GM06990 (cell line): ENCODE data around the gene AKT3.
"Not testable (repeated sequence)": the region's sequence is repeated elsewhere in the genome, so short reads cannot be mapped to it uniquely, and the experiment has no call there.

Experiments
- DNase-seq: peaks from one replicate; pipeline ENCODE4 v3.0.0-alpha.2; 2011; ENCODE audit not compliant: insufficient read length; ENCODE audit errors: extremely low read depth
- H3K27me3 ChIP-seq: replicated peaks from 2 replicates; pipeline ENCODE4 v1.6.0; 2011; ENCODE audit warnings: low read length; ENCODE audit not compliant: control insufficient read depth, insufficient read depth
- H3K36me3 ChIP-seq: 2 replicates; pipeline ENCODE4 v1.5.1; 2011; ENCODE audit warnings: low read length; ENCODE audit not compliant: control insufficient read depth, insufficient read depth
- H3K4me3 ChIP-seq: replicated peaks from 2 replicates; pipeline ENCODE4 v1.5.1; 2011; ENCODE audit warnings: low read depth, mild to moderate bottlenecking, control low read depth, low read length
- CTCF ChIP-seq: IDR thresholded peaks from 2 replicates; pipeline ENCODE4 v1.5.1; 2011; ENCODE audit warnings: low read length, control low read depth, mild to moderate bottlenecking, inconsistent platforms; ENCODE audit not compliant: insufficient read depth, poor library complexity, severe bottlenecking

Gene AKT3

DNA sequence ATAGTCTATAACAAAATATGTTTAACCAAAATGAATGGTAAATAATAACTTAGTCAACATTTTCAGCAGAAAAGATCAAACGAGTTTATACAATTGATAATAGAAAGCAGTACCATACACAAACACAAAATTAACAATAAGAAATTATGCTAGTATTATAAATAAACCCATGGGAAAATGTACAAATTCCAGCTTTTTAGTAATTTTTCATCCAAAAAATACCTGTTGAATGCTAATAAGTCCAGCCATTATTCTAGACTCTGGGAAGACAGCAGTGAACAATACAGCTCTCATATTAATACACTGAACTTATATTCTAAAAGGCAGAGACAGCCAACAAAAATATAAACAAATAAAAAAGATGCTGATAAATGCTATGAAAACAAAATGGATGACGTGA is 66.3 kb downstream of the AKT3 start:
- Histone ChIP-seq H3K36me3 (no peaks in the 10 kb centered on the region), H3K27me3 (no peaks in the 10 kb centered on the region), H3K4me3 (no peak overlapping the region)
- DNase-seq = no peak
- no peak for TF ChIP-seq CTCF

GRCh38 chr1:243772361-243773050 is 77.5 kb downstream of the AKT3 start:
- DNase-seq, H3K4me3 ChIP-seq, H3K36me3 ChIP-seq, H3K27me3 ChIP-seq: not testable (repeated sequence)

GRCh38 chr1:243770860-243771259 is 79.2 kb downstream of the AKT3 start:
- Histone ChIP-seq H3K27me3 (no peaks in the 10 kb centered on the region), H3K36me3 (no peaks in the 10 kb centered on the region), H3K4me3 (no peak overlapping the region)
- no peak for DNase-seq
- TF ChIP-seq CTCF = no peak

GRCh38 chr1:243765676-243766075 is 84.4 kb downstream of the AKT3 start:
- TF ChIP-seq CTCF = no peak
- H3K36me3 ChIP-seq = no peaks in the 10 kb centered on the region
- DNase-seq = no peak

DNA sequence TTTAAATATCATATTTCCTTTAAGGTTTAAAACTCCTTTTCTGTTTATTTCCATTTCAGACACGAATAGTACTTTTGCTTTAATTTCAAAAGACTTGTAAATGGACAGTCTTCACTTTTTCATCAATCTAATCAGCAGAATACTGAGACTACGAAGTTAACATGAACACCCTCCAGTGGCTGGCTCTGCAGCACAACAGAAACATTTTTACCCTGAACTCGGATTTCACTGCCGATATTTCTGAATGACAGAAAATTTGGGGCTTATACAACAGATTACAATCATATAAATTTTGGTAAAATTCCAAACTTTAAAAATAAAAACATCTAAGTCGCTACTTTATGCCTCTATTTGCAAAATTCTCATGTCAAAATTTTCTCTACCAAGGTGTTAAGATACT is 86.2 kb downstream of the AKT3 start:
- no peaks in the 10 kb centered on the region for H3K36me3 ChIP-seq
- DNase-seq = no peak
- no peak overlapping the region for H3K4me3 ChIP-seq
- H3K27me3 ChIP-seq = no peaks in the 10 kb centered on the region
- no peak for TF ChIP-seq CTCF

More at GRCh38 chr1:243765676-243766075, 84.4 kb downstream of the AKT3 start:
- Histone ChIP-seq H3K4me3 (no peak overlapping the region), H3K27me3 (no peaks in the 10 kb centered on the region)

DNA sequence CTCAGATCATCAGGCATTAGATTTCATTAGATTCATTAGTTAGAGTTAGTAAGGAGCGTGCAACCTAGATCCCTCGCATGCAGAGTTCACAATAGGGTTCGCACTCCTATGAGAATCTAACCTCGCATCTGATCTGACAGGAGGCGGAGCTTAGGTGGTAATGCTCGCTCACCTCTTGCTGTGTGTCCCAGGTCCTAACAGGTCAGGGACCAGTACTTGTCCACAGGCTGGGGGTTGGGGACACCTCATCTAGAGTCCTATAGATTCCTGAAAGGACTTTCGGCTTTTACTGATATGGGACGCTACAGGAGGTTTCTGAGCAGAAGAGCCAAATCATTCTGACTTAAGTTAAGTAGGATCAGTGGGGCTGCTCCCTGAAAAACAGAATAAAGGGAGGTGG is 91.4 kb downstream of the AKT3 start:
- no peaks in the 10 kb centered on the region for H3K27me3 ChIP-seq
- no peak for TF ChIP-seq CTCF
- no peak for DNase-seq
- no peak overlapping the region for H3K4me3 ChIP-seq
- no peaks in the 10 kb centered on the region for H3K36me3 ChIP-seq
